HepG2 (cell line): ENCODE data around the gene TTLL10. TPM values are rescaled to one million over a fixed set of nuclear protein-coding genes. Genes with fewer than 3 reads are reported as not detected.
A peak's percentile ranks its signal among the peaks of the same experiment; 100 is the strongest.

Experiments used
- ARID2 ChIP-seq: sonication (generic); formaldehyde crosslinking; IDR thresholded peaks from 2 replicates; pipeline ENCODE4 v1.8.1; 2022; ENCODE audit warnings: mild to moderate bottlenecking, missing genetic modification reagents, borderline replicate concordance
- CHCHD3 ChIP-seq: sonication (generic); formaldehyde crosslinking; IDR thresholded peaks from 2 replicates; pipeline ENCODE4 v1.8.0; 2022; ENCODE audit warnings: mild to moderate bottlenecking, missing genetic modification reagents, moderate library complexity
- FLYWCH1 ChIP-seq: sonication (generic); formaldehyde crosslinking; IDR thresholded peaks from 2 replicates; pipeline ENCODE4 v1.8.1; 2023; ENCODE audit warnings: mild to moderate bottlenecking, missing genetic modification reagents
- FOXK1 ChIP-seq: sonication (generic); formaldehyde crosslinking; IDR thresholded peaks from 2 replicates; pipeline ENCODE4 v1.4.0; 2020; ENCODE audit warnings: low read depth, missing genetic modification reagents, borderline replicate concordance
- GABPB1 ChIP-seq: IDR thresholded peaks from 2 replicates; pipeline ENCODE4 v1.6.1; 2016; ENCODE audit warnings: mild to moderate bottlenecking, missing genetic modification reagents, moderate library complexity, missing compliant biosample characterization
- GPN1 ChIP-seq: sonication (generic); formaldehyde crosslinking; IDR thresholded peaks from 2 replicates; pipeline ENCODE4 v1.5.1; 2020; ENCODE audit warnings: missing genetic modification reagents, borderline replicate concordance
- IKZF5 ChIP-seq: IDR thresholded peaks from 2 replicates; pipeline ENCODE4 v1.6.1; 2018; ENCODE audit warnings: missing genetic modification reagents, mild to moderate bottlenecking, missing compliant biosample characterization
- ISL2 ChIP-seq: sonication (generic); formaldehyde crosslinking; IDR thresholded peaks from 2 replicates; pipeline ENCODE4 v1.5.0; 2020; ENCODE audit warnings: missing genetic modification reagents
- MAFG ChIP-seq: sonication (generic); formaldehyde crosslinking; IDR thresholded peaks from 2 replicates; pipeline ENCODE4 v1.5.1; 2020; ENCODE audit warnings: mild to moderate bottlenecking, missing genetic modification reagents
- MATR3 ChIP-seq: sonication (generic); formaldehyde crosslinking; IDR thresholded peaks from 2 replicates; pipeline ENCODE4 v1.4.0; 2020; ENCODE audit warnings: missing genetic modification reagents
- MIXL1 ChIP-seq: IDR thresholded peaks from 2 replicates; pipeline ENCODE4 v1.6.1; 2016
- MXI1 ChIP-seq: IDR thresholded peaks from 3 replicates; pipeline ENCODE4 v1.6.1; 2012; ENCODE audit warnings: low read depth, low read length, inconsistent platforms, borderline replicate concordance
- NR0B2 ChIP-seq: sonication (generic); formaldehyde crosslinking; IDR thresholded peaks from 2 replicates; pipeline ENCODE4 v1.4.0; 2020; ENCODE audit warnings: mild to moderate bottlenecking, missing genetic modification reagents
- ZNF331 ChIP-seq: sonication (generic); formaldehyde crosslinking; IDR thresholded peaks from 2 replicates; pipeline ENCODE4 v1.4.0; 2020; ENCODE audit warnings: missing genetic modification reagents
- ZNF430 ChIP-seq: sonication (generic); formaldehyde crosslinking; IDR thresholded peaks from 2 replicates; pipeline ENCODE4 v1.9.0; 2021; ENCODE audit warnings: mild to moderate bottlenecking, missing genetic modification reagents
- ZNF549 ChIP-seq: sonication (generic); formaldehyde crosslinking; IDR thresholded peaks from 2 replicates; pipeline ENCODE4 v1.5.0; 2020; ENCODE audit warnings: missing genetic modification reagents
- ZNF577 ChIP-seq: sonication (generic); formaldehyde crosslinking; IDR thresholded peaks from 2 replicates; pipeline ENCODE4 v1.4.0; 2020; ENCODE audit warnings: mild to moderate bottlenecking, low read depth, missing genetic modification reagents, borderline replicate concordance
- ZNF816 ChIP-seq: sonication (generic); formaldehyde crosslinking; IDR thresholded peaks from 2 replicates; pipeline ENCODE4 v1.8.0; 2022; ENCODE audit warnings: missing genetic modification reagents, mild to moderate bottlenecking, borderline replicate concordance
- ZXDC ChIP-seq: sonication (generic); formaldehyde crosslinking; IDR thresholded peaks from 2 replicates; pipeline ENCODE4 v1.5.0; 2020; ENCODE audit warnings: mild to moderate bottlenecking, missing genetic modification reagents
- polyA plus RNA-seq, 8 experiments: library from polyadenylated mRNA; depleted of rRNA in 3 of 8; stranded (reverse) in 7 of 8; unstranded in 1 of 8; fragments of >200 nt; fragmentation: Illumina TruSeq in 4 of 8; extraction: Trizol in 4 of 8; gene quantifications; 2 replicates each; pipeline versions ENCODE4 v1.2.1 to v1.2.3, GENCODE V29; 2011 to 2016; ENCODE audit warnings: low read depth in 4 of 8, missing spikeins in 1 of 8, mixed read lengths in 1 of 8; ENCODE audit not compliant: insufficient read depth in 1 of 8
- total RNA-seq, 5 experiments: library from RNA; depleted of rRNA; stranded (reverse); fragments of >200 nt; fragmentation: Illumina TruSeq; extraction: Trizol; gene quantifications; 2 replicates each; pipeline ENCODE4 v1.2.3, GENCODE V29; 2016; ENCODE audit warnings: low read depth in 1 of 5
- TF ChIP-seq, protein P1 (sequence below): sonication (generic); formaldehyde crosslinking; IDR thresholded peaks from 2 replicates; pipeline ENCODE4 v1.9.0; 2022; ENCODE audit warnings: low read depth, missing genetic modification reagents
- TF ChIP-seq, protein P2 (sequence below): IDR thresholded peaks from 2 replicates; pipeline ENCODE4 v1.6.1; 2016; ENCODE audit warnings: mild to moderate bottlenecking

Gene TTLL10
- total and polyA plus RNA-seq, 2 of the 13 experiments (the other 11 are each of a cell fraction or from before 2014, with no cell fraction given) = not detected

- TF ChIP-seq ZXDC (CRISPR knock-in tag) (no peak), GPN1 (no peak), MXI1 (0 out of 3 replicates have a peak, but pooled peaks have one; percentile 18), ZNF577 (no peak), ARID2 (CRISPR knock-in tag) (no peak), MATR3 (CRISPR knock-in tag) (no peak), ZNF816 (CRISPR knock-in tag) (no peak), IKZF5 (CRISPR knock-in tag) (peak; percentile 35; the same call in 1 of the 2 replicates), ZNF430 (no peak), GABPB1 (CRISPR knock-in tag) (peak; percentile 65; the same call in 1 of the 2 replicates), NR0B2 (CRISPR knock-in tag) (no peak), CHCHD3 (no peak), FLYWCH1 (CRISPR knock-in tag) (no peak), ZNF331 (no peak), FOXK1 (CRISPR knock-in tag) (no peak), ZNF549 (no peak), MAFG (CRISPR knock-in tag) (no peak), MIXL1 (CRISPR knock-in tag) (no peak), ISL2 (CRISPR knock-in tag) (no peak)
- TF ChIP-seq, protein P1, sequence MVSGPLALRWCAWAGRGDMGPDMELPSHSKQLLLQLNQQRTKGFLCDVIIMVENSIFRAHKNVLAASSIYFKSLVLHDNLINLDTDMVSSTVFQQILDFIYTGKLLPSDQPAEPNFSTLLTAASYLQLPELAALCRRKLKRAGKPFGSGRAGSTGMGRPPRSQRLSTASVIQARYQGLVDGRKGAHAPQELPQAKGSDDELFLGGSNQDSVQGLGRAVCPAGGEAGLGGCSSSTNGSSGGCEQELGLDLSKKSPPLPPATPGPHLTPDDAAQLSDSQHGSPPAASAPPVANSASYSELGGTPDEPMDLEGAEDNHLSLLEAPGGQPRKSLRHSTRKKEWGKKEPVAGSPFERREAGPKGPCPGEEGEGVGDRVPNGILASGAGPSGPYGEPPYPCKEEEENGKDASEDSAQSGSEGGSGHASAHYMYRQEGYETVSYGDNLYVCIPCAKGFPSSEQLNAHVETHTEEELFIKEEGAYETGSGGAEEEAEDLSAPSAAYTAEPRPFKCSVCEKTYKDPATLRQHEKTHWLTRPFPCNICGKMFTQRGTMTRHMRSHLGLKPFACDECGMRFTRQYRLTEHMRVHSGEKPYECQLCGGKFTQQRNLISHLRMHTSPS (CRISPR knock-in tag) = peak; percentile 45; the same call in 1 of the 2 replicates
- TF ChIP-seq, protein P2, sequence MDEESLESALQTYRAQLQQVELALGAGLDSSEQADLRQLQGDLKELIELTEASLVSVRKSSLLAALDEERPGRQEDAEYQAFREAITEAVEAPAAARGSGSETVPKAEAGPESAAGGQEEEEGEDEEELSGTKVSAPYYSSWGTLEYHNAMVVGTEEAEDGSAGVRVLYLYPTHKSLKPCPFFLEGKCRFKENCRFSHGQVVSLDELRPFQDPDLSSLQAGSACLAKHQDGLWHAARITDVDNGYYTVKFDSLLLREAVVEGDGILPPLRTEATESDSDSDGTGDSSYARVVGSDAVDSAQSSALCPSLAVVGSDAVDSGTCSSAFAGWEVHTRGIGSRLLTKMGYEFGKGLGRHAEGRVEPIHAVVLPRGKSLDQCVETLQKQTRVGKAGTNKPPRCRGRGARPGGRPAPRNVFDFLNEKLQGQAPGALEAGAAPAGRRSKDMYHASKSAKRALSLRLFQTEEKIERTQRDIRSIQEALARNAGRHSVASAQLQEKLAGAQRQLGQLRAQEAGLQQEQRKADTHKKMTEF = peak; percentile 64; the same call in 1 of the 2 replicates
Measured at GRCh38 chr1:1157914-1158710, 15.6 kb upstream of the TTLL10 start (continued).
